ENCODE results near the gene ARMC10.
"Not testable (repeated sequence)": the region's sequence is repeated elsewhere in the genome, so short reads cannot be mapped to it uniquely, and the experiment has no call there.

The ARMC10 gene

GRCh38 chr7:103129702-103130549 lies 55.0 kb downstream of the ARMC10 start:
- no peak for DNase-seq

GRCh38 chr7:103130901-103131624 lies 56.1 kb downstream of the ARMC10 start:
- DNase-seq = no peak

- no peak for DNase-seq
These were observed 58.2 kb downstream of the ARMC10 start for GRCh38 chr7:103132995-103133688.

DNA sequence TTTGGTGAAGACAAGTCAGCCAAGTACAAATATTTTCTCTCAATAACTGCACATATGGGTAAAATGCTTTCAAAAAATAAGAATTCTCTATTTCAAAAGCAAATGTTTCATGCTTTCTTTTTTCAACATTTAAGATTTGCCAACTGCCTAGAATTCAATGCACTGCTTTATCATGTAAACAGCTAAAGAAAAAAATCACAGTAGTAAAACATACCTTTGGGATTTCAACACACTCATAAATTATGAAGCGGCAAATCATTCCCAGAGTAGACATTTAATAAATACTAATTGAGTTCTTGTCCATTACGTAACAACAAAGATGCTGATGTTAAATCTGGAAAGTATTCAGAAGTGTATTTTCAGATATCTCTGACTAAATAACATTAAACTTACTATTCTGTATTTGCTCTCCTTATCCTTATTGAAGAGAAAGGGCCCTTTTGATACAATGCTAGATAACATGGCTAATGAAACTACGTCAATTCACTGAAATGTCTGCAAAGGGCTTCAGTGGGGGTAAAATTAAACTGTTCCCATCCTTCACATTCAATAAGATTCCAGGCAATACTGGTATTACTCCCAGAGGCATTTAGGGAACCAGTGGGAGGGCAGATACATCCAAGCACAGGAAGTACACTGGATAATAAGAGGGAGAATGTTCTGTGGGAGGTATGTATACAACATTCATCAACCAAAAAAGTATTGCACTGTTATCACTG lies 60.1 kb downstream of the ARMC10 start:
- no peak for DNase-seq

DNA sequence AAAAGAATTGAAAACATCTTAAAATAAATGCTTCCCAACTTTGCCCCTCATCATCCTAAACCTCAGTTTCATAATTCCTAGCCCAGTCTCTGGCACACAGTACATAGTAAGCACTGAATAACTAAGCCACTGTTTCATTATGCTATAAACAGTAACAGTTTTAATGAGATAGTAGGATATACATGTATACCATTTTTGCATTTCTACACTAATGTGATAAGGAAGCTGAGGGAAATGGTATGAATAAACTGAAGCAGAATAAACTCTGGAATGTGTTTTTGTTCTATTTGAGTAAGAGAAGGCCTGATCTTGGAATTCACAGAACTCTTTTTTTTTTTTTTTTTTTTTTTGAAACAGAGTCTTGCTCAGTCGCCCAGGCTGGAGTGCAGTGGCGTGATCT lies 65.1 kb downstream of the ARMC10 start:
- DNase-seq = no peak

DNA sequence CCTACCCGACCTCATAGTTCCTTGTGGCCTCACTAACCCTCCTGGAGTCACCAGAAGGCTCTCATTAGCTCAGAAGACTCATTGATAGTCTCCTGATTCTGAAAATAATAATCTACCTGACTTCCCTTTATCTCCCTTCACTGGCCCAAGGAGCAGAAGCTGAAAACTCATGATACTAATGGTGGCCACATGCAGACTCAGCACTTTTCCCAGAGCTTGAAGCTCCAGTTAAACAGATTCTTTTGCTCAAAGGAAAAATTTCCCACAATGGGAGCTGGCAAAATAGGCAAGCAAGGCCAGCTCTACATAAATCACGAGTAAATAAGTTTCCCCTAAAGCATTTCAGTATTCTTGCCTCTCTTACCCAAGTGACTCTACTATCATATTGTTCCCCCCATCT lies 65.7 kb downstream of the ARMC10 start:
- no peak for DNase-seq

GRCh38 chr7:103141753-103142404 lies 66.9 kb downstream of the ARMC10 start:
- no peak for DNase-seq

DNA sequence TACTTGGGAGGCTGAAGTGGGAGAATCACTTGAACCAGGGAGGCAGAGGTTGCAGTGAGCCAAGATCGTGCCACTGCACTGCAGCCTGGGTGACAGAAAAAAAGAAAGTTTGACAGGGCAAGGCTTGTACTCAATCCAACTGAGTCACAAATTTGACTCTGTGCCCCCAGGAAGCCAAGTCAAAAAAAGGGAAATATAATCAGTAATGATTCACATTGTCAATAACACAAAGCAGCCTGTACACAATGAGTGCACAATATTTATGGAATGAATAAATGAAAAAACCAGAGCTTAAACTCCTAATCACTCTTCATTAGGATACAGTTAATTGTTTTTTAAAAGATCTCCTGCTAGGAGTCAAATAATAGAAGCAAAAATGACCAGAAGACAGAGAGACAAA lies 67.6 kb downstream of the ARMC10 start:
- no peak for DNase-seq

DNA sequence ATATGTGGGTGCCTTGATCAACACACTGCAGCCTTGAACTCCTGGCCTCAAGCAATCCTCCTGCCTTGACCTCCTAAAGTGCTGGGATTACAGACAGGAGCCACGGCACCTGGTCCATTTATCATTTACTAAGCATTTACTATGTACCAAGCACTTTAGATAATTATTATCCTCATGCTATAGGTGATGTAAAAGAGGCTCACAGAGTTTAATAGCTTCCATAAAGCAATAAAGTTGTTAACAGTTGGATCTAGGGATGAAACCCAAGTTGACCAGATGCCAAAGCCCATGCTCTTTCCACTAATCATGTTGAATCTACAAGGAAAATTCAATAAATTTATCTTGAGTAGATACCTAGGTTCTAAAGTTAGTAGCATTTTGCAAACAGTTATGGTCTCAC lies 68.9 kb downstream of the ARMC10 start:
- no peak for DNase-seq

DNA sequence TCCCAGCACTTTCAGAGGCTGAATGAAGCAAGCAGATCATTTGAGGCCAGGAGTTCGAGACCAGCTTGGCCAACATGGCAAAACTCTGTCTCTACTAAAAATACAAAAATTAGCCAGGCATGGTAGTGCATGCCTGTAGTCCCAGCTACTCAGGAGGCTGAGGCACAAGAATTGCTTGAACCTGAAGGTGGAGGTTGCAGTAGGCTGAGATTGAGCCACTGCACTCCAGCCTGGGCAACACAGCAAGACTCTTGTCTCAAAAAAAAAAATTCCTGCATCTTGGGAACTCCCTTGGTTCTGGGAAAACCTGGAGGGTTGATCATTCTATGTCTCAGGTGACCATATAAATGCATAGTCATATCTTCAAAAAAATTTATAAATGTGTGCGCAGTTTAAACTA lies 69.8 kb downstream of the ARMC10 start:
- not testable (repeated sequence) for DNase-seq

DNA sequence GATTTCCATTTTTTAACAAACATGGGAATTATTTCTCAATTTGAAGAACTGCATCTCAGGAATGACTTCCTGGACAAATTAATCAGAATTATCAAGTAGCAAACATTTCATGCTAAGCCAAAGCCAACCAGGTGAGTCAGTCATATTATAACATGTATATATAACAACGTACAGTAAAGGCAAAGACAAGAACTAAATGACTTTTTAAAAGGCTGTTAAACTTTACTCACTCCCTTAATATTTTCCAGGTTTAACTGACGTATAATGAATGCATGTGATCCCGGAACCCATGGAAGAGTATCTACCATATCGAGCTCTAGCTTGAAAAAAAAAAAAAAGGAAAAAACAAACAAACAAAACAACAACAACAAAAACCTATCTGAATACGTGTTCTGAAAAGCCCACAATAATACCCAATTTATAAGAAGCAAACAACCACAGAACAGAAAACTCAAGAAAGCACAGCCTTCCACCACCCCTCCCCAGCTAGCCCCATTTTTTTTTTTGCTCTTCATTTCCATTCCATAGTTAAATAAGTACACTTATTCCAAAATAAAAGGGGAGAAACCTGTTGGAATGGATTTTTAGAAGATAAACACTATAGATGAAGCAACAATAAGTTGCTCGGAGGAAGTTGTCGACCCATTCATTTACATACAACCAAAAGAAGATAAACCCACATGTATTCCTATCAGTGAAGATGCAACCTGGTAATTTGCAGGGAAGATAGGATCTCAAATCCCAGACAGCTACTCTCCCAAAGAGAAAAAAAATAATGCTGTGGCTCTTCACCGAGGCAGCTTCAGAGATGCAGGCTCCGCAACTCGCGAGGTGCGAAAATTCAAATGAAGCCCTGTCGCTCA lies 73.4 kb downstream of the ARMC10 start:
- no peak for DNase-seq
